Activated CD8-positive, alpha-beta memory T cell treated with anti-CD3 and anti-CD28 coated beads for 1 hour (primary cell): ENCODE results near the gene NDST3.

ENCODE experiments used
- DNase-seq, 2 donors: peaks; one replicate each; pipeline ENCODE4 v3.0.0-alpha.2; 2020; ENCODE audit warnings: low read depth in 1 of 2; ENCODE audit errors: extremely low read depth in 1 of 2

NDST3 gene

DNA sequence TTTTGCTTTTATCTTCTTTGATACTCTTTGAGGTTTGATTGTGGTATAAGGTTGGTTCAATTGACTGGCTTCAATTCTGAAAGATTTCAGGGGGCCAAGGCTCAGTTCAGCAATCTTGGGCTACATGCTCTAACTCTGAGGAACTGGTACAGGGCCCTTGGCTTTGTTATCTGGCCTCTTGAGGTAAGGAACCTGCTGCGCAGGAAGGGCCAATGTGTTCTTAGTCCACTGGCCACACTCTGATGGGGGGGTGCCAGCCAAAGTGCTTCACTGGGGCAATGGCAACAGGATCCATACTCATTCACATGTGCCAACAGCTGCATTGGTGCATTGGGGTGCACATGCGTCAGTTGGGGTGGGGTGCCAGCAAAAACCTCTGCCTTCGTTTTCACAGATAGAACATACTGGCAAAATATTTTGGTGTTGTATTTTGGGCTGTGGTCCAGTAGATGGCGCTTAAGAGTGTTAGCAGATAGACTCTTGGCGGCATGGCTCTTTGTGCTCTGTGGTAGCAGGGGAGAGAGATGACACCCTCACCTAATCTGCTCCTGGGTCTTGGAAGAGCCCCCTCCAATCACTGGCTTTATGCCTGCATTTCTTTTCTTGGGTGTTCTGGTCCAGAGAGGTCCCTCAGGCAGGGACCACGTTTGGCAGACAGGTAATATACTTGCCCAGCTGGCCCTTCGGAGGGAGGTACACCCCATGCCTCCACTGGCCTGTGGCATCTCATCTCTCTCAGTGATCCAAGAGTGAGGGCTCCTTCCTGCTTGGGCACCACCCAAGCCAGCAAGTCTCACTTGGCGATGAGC, 42.9 kb downstream of the NDST3 start:
- DNase-seq = no peak

DNA sequence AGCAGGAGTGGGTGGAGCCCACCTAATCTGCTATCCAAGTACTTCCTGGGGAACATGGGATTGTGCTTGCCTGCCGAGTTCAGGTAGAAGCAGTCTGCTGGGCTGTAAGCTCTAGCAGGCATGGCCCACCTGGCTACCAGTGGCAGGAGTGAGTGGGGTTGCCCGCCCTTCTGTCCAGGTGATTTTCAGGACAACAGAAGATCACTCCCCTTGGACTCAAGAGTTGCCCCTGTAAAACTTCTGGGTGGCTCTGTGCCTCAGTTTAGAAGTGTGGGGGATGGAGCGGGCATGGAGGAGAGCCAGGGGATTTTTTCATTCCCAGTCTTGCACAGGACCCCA, 43.5 kb downstream of the NDST3 start:
- DNase-seq = no peak

DNA sequence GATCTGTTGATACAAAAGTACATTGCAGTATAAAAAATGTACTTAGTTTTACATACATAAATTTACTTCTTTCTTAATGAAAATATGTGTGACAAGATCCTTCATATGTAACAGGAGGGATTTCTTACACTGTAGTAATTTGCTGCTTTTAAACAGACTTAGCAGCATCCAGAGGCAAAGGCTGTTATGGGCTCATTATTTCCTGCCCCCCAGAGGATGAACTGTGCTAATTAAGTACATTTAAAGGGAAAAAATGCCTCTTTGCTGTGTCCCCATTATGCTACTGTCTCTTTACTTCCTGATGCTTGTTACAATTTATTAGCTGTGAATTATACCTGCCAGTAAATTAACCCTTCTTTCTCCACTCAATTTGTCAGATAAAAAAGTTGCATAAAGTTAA, 47.1 kb downstream of the NDST3 start:
- no peak for DNase-seq

DNA sequence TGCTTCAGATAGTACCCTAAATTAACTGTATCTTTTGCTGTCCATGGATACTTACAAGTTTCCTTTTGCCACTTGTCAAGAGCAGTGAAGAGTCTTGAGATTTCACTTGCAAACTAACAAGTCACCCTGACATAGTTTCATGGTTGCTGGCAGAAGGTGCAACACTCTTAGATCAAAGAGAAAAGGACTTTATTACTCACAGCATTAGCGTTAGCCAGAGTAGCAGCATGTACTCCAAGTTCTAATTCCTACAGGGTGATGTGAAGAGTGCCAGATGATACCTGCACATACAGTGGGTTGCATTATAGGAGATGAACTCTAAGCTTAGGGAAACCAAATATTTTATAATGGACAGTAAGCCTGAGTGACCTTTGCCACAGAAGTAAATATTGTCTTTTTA, 47.9 kb downstream of the NDST3 start:
- DNase-seq = no peak

DNA sequence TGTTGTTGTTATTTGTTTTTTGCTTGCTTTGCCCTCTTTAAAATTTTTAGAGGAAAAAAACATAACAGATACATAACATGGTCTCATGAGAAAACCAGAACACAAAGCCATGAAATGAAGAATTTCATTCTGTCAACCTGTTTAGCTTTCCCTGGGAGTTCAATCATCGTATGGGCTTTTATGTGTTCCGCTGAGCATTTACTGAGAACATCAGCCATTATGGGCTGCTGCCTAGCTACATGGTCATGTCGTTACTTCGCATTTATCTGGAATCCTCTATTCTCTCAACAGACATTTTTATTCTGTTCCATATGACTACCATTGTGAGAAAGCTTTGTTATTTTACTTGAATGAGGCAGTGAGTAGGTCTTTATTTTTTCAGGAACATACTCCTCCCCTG, 51.4 kb downstream of the NDST3 start:
- DNase-seq = no peak

DNA sequence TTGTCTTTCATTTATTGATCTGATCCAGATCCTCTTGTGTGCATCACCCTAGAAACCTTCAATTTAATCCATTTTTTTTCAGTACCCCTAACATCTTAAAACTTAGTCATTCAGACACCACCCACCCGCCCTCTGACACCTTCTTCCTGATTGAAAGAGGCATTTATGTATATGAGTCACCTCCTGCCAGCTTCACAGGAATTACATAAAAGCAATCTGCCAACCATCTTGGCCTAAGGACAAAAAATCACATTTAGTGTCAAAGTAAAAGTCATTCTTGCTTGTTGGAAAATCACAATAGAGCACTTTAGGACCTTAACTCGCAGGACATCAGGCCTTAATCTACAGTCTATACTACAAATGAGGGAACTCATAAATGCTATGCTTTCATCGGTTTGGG, 52.1 kb downstream of the NDST3 start:
- DNase-seq = no peak

DNA sequence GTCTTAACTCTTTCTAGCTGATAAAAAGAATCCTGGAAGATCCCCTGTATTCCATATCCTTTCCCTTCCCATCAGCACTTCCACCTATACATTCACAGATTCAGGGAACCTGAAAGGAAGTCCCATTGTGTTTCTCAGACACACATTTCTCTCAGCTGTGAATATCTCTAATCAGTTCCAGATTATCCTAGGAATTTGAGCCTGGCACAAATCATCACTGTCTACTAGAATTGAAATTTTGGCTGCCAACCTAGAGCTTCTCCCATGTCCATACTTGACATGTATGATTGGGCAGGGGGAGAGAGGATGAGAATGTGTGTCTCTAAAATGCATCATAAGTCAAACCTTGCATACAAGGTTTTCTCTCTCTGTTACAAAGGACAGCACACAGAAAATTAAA, 53.1 kb downstream of the NDST3 start:
- no peak for DNase-seq

DNA sequence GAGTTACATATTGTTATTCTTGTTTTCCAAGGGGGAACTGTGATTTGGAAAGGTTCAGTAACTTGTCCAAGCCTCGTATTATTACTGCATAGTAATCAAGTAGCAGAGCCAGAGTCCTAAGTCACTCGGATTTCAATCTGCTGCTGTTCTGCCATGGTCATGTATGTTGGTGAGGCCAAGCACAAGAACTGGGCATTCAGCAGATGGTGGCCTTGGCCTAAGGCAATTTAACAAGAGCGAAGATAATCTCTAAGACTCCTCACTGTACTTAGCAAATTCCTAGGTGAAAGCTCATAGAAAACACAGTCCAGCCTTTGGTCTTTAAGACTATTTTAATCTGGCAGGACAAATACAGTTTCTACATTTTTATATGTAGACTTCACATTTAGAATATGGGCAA, 64.8 kb downstream of the NDST3 start:
- DNase-seq = no peak

DNA sequence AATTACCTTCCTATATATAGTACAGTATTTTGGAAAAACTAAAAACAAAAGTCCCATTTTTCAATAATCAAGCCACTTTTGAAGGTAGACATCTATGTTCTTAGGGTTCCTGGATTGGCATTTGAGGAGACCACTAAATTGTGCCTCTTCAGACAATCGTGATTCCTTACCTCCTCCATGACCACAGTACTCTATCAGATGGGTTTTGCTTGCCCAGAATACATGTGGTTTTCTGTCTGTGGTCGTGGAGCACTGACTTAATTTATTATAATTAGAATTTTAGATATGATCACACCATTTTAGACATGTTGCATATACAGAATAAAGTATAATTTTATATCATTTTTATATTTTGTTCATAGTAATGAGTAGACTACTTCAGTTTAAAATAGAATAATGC, 67.9 kb downstream of the NDST3 start:
- no peak for DNase-seq

DNA sequence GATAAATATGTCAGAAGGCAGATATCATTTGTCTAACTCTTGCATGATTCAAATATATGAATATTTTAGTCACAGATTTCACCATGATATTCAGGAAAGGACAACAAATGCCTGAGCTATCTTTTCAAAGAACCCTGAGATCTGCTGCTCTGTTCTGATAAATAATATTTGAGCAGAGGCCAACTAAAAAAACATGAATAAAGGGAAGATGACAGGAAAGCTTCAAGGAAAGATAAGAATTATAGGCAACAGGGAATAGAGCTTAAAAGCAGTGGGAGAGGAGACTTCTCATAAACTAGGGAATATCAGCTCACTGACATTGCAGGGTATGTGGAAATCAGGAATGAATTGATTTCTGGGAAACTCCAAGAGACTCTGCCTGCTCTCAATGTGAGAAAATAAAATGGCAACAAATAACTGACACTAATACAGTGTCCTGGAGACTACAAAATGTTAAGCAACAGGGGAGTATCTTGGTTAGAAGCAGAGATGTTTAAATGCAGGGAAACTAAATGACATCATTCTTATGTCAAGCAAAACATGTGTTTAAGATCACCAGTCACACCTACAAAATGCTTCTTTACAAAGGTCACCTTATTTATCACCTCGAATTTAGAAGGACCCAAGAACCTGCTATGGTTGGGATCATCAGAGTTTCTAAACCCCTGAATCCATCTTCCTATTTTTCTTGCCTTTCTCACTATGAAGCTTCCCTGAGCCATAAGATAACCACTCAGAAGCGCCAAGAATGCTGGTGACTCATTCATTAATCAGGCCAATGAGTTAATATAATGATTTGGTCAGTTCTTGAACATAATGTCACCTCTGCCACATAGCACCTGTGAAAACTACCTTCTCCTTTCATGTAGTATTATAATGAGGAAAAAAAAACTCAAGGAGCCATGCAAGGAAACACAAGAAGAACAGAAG, 78.1 kb downstream of the NDST3 start:
- no peak for DNase-seq

DNA sequence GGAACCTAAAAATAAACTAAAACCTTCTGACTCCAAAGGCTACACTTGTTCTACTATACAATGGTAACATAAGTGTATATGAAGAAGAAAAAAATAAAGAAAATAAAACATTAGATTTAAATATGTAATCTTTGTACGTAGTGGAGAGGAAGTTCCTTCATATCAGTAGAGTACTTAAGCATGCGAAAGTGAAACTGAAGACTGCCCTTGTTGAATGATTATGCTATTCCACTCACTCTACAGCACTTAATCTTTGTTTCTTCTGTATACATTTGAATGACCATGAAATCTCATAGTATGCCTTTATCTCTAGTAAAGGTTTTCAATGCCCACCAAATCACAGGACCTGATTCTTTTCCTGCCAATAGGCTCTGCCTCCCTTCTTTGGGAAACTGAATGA, 78.9 kb downstream of the NDST3 start:
- no peak for DNase-seq

DNA sequence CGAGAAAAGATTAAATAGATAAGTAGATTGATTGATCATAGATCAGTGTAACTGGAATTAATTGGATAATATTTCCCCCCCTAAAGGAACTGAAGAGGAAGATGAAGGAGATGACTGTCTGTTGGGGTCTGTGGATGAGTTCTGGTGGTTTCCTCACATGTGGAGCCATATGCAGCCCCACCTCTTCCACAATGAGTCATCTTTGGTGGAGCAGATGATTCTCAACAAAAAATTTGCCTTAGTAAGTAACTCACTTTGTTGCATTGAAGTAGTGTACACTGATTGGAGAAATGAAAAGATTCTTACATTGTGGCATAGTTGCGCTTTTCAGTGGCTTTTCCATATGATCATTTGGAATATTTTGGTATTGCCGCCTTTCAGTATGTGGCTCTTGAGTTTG, 80.4 kb downstream of the NDST3 start:
- DNase-seq = no peak

DNA sequence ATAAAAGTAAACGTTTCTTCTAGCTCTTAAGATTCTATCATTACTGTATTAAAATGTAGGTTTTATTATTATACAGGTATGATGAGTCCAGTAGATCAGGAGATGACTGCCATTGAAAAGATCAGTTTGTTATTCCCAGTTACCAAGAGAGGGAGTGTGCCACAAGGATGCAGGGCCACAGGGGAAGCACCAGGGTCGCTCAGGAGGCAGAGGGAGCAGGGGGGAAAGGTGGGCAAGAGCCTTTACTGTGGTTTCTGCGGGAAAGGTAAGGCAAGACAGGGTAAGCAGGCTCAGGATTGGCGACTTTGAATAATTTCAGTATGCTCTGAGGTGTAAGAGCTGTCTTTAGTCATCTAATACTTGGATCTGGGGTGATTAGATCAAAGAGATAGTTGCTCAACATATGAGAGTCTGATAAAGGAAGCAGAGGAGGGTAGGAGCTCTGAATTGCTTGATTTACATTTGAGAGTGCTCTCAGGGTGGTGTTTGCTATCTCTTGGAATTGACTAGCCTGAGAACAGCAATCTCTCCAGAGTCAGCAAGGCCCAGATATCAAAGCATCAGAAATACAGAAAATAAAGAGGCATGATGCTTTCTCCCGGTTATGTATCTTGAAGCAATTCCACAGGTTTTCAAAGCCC, 86.0 kb downstream of the NDST3 start:
- no peak for DNase-seq

DNA sequence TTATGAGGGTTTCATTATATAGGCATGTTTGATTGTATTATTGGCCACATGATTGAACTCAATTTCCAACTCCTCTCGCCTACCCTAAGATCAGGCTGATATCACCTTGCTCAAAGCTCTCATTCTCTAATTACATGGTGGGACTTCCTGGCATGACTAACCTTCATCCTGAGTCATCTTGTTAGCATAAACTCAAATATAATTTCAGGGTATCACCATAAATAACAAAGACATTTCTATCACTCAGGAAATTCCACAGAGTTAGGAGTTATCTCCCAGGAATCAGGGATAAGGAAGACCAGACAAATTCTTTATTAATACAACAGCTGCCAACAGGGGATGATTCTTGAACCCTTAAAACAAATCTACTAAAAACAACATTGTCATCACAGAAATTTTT, 90.7 kb downstream of the NDST3 start:
- no peak for DNase-seq

DNA sequence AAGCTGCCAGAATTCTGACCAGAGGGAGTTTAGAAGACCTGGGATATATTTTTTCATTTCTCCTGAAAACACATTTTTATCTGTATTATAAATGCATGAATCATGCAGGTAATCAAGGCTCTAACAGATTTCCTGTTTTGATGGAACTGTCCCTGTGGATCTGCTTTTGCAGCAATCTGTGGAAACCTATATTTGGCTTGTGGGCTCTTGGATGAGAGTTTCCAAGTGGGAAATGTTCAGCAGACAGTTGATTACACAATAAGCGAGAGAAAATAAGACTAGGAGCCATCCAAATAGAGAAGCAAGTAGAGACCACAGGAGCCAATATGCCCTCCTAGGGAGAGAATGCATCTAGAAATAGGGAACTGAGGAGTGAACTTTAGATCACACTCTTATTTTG, 105.0 kb downstream of the NDST3 start:
- no peak for DNase-seq

DNA sequence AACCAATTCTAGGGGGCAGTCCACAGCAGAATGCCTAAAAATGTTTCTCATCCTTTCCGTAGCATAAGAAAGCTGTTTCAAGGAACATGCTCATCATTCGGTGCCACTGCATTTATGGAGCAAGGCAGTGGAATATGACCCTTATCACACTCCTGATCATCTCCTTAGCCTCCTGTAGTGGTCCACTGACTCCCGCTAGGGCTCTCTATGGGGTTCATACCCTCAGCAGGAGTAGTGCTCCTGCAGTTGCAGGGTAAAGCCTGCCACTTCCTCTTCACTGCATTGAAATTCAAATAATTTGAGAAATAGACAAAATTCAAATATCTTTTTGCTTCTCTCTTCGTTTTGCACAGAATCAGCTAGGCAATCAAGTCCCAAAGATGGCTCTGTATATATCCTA, 107.0 kb downstream of the NDST3 start:
- DNase-seq = no peak

DNA sequence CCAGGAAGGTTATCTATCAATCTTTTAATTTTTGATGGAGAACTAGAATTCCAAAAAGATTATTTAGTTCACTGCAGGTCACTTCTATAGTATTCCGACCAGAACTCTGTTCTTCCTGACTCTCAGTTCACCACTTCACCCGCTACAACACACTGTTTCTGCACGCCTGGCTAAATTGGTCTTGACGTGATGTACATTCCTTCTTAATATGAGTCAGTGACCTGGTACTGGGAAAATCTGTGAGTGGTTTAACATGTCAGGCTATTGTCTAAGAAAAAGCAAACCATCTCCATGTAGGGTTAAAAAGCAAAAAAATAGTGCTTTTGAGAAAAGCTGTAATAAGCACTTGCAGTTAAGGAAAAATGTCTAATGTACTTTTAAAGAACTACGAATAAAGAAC, 120.4 kb downstream of the NDST3 start:
- DNase-seq = no peak

DNA sequence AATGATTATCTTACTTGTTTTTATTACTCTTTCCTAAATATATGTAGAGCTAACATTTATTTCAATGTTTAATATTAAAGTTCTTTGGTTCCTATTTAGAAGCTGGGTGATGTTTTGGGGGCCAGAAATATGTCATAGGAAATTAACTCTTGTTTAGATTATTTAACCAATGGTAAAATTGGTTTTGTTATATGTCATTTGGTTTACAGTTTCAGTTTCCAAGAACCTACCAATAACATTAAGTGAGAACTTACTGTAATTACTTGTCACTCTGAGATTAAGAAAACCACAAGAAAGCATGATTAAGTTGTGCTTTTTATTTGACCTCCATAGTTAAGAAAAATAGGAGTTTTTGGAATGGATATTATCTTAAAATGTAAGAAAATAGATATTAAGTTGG, 121.2 kb downstream of the NDST3 start:
- DNase-seq = no peak

DNA sequence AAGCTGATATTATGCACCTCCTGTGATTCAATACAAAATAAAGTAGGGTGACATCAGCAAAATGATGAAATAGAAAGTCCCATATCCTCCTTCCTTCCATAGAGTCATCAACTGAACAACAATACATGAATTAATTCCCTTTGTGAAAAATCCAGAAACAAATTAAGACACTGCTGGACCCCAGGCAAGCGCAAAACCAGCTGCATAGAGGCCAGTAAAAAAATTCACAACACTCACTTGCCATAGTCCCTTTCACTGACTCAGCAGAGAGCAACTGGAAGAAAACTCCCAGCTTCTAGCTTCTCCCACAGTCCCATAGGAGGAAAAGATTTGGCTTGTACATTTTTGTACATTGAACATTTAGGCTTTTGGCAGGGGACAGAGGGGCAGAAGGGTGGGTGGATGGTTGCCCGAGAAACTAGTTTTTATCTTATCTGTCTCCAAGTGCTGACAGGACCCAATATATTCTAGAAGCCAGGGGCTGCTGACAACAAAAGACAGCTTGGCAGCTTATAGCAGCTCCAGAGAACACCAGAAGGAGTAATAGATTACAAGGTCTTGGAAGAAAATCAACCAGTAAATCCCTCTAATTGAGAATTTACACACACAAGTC, 124.6 kb downstream of the NDST3 start:
- no peak for DNase-seq

DNA sequence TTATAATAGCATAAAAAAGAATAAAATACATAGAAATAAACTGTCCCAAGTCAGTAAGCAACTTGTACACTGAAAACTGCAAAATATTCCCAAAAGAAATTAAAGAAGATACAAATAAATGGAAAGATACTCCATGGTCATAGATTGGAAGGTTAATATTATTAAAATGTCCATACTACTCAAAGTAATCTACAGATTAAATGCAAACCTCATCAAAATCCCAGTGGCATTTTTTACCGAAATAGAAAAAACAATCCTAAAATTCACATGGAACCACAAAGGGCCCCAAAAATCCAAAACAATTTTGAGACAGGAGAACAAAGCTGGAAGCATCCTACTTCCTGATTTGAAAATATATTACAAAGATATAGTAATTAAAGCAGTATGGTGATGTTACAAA, 133.0 kb downstream of the NDST3 start:
- no peak for DNase-seq

DNA sequence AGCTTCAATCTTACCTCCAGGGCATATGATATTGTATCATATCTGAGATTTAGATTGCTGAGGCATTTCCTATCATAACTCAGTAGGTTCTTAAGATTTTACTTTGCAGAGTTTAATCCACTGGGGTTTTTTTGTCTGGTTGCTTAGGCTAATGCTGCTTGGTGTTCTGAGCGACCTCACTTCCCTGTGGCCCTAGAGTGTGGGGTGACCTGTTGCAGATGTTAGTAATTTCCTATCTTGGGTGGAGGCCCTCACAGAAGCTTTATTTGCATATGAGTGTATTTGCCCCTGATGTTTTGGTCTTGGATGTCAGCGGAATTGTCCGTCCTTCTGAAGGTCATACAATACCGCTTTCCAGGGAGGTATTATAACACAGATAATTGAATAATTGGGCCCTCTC, 137.1 kb downstream of the NDST3 start:
- DNase-seq = no peak
